Testis (tissue), 2 donors: ENCODE measurements around the gene GUSB.

Experiments used
- CTCF ChIP-seq, 3 experiments: fragments of 450-650 bp in 2 of 3; fragments of 200-600 bp in 1 of 3; sonication (generic) in 1 of 3; IDR thresholded peaks; one replicate each; pipeline ENCODE4 v1.5.1; 2016 to 2019; ENCODE audit warnings: antibody characterized with exemption in 3 of 3, mild to moderate bottlenecking in 2 of 3, moderate library complexity in 1 of 3
- POLR2A ChIP-seq: fragments of 450-650 bp; IDR thresholded peaks from one replicate; pipeline ENCODE4 v1.6.1; 2017; ENCODE audit warnings: antibody characterized with exemption, mild to moderate bottlenecking, moderate library complexity

- TF ChIP-seq POLR2A (no peak), CTCF (IDR thresholded peaks at IDR 0.05) (no peak)
Observed at GRCh38 chr7:65931685-65932084, 50.3 kb downstream of the GUSB start.
